NCI-H82 treated with DMSO at 0.1 percent for 48 hours (cell line): ENCODE data around the gene TANK.
"Not testable (repeated sequence)": the region's sequence is repeated elsewhere in the genome, so short reads cannot be mapped to it uniquely, and the experiment has no call there.

ENCODE experiments used
- DNase-seq: peaks from one replicate; lab custom pipeline; 2025; ENCODE audit not compliant: unreplicated experiment; lab: John Stamatoyannopoulos, UW

The TANK gene

GRCh38 chr2:161269111-161269510 is 108.9 kb downstream of the TANK start:
- DNase-seq: no peak

- peak; percentile 45 for DNase-seq
Observed at GRCh38 chr2:161273038-161273760, 113.0 kb downstream of the TANK start.

GRCh38 chr2:161278564-161279229 is 118.5 kb downstream of the TANK start:
- not testable (repeated sequence) for DNase-seq

- DNase-seq: not testable (repeated sequence)
Observed at GRCh38 chr2:161279230-161279815, 119.1 kb downstream of the TANK start.

- DNase-seq: not testable (repeated sequence)
Observed at GRCh38 chr2:161280906-161281323, 120.7 kb downstream of the TANK start.

- not testable (repeated sequence) for DNase-seq
Observed at GRCh38 chr2:161281615-161282310, 121.5 kb downstream of the TANK start.

GRCh38 chr2:161282311-161282644 is 122.0 kb downstream of the TANK start:
- DNase-seq: not testable (repeated sequence)

GRCh38 chr2:161283926-161284325 is 123.7 kb downstream of the TANK start:
- no peak for DNase-seq
